NCI-H510A treated with DMSO at 0.1 percent for 48 hours (cell line): ENCODE results near the gene SMIM41.
A peak's percentile ranks its signal among the peaks of the same experiment; 100 is the strongest.
"Not testable (repeated sequence)": the region's sequence is repeated elsewhere in the genome, so short reads cannot be mapped to it uniquely, and the experiment has no call there.

Source experiments
- DNase-seq: peaks from one replicate; lab custom pipeline; 2025; lab: John Stamatoyannopoulos, UW

Gene SMIM41

GRCh38 chr12:52085682-52086180 is 6.2 kb downstream of the SMIM41 start:
- no peak for DNase-seq

- no peak for DNase-seq
These were observed 6.9 kb downstream of the SMIM41 start for GRCh38 chr12:52086366-52086765.

- no peak for DNase-seq
These were observed 7.7 kb downstream of the SMIM41 start for GRCh38 chr12:52086944-52087835.

- DNase-seq: no peak
These were observed 8.7 kb downstream of the SMIM41 start for GRCh38 chr12:52087961-52088820.

- no peak for DNase-seq
These were observed 10.0 kb downstream of the SMIM41 start for GRCh38 chr12:52089491-52089890.

GRCh38 chr12:52090291-52090690 is 10.8 kb downstream of the SMIM41 start:
- DNase-seq: peak; percentile 22

GRCh38 chr12:52091061-52091460 is 11.6 kb downstream of the SMIM41 start:
- DNase-seq: no peak

GRCh38 chr12:52091869-52092268 is 12.4 kb downstream of the SMIM41 start:
- DNase-seq: peak; percentile 73

- no peak for DNase-seq
These were observed 13.8 kb downstream of the SMIM41 start for GRCh38 chr12:52093346-52093745.

- DNase-seq: no peak
These were observed 17.0 kb downstream of the SMIM41 start for GRCh38 chr12:52096332-52097044.

- no peak for DNase-seq
These were observed 17.7 kb downstream of the SMIM41 start for GRCh38 chr12:52097045-52097666.

GRCh38 chr12:52104431-52105089 is 25.1 kb downstream of the SMIM41 start:
- DNase-seq: not testable (repeated sequence)

GRCh38 chr12:52116222-52117125 is 37.0 kb downstream of the SMIM41 start:
- DNase-seq: peak; percentile 49

- peak; percentile 39 for DNase-seq
These were observed 38.4 kb downstream of the SMIM41 start for GRCh38 chr12:52117806-52118475.

GRCh38 chr12:52119398-52120254 is 40.1 kb downstream of the SMIM41 start:
- peak; percentile 96 for DNase-seq

GRCh38 chr12:52120951-52121823 is 41.7 kb downstream of the SMIM41 start:
- DNase-seq: no peak

GRCh38 chr12:52121824-52122539 is 42.5 kb downstream of the SMIM41 start:
- peak; percentile 80 for DNase-seq
